ENCODE results near the gene ELAVL1. TPM values are rescaled to one million over a fixed set of nuclear protein-coding genes. Genes with fewer than 3 reads are reported as not detected.
A peak's percentile ranks its signal among the peaks of the same experiment; 100 is the strongest.

Gene ELAVL1
- total RNA-seq, 1 donor from 2014 or later: 50.5 TPM

DNA sequence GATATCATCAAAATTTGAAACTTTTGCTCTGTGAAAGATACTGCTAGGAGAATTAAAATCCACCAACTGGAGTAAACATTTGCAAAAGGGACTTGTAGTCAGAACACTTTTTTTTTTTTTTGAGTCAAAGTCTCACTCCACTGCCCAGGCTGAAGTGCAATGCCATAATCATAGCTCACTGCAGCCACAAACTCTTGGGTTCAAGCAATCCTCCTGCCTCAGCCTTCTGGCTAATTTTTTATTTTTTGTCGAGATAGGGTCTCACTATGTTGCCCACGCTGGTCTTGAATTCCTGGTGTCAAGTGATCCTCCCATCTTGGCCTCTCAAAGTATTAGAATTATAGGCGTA is 9.7 kb downstream of the ELAVL1 start:
- intact Hi-C loops (cut with micrococcal nuclease): no loop called here
- Histone ChIP-seq H3K4me3 (no peak overlapping the region), H3K27ac (replicated peaks) (no peak overlapping the region), H3K36me3 (peaks cover 9% of the 10 kb centered on the region), H3K4me1 (peaks cover 70% of the 10 kb centered on the region), H3K9me3 (replicated peaks) (no peaks in the 10 kb centered on the region), H3K27me3 (ENCODE audit: low read depth) (no peaks in the 10 kb centered on the region)
- TF ChIP-seq, protein P1, sequence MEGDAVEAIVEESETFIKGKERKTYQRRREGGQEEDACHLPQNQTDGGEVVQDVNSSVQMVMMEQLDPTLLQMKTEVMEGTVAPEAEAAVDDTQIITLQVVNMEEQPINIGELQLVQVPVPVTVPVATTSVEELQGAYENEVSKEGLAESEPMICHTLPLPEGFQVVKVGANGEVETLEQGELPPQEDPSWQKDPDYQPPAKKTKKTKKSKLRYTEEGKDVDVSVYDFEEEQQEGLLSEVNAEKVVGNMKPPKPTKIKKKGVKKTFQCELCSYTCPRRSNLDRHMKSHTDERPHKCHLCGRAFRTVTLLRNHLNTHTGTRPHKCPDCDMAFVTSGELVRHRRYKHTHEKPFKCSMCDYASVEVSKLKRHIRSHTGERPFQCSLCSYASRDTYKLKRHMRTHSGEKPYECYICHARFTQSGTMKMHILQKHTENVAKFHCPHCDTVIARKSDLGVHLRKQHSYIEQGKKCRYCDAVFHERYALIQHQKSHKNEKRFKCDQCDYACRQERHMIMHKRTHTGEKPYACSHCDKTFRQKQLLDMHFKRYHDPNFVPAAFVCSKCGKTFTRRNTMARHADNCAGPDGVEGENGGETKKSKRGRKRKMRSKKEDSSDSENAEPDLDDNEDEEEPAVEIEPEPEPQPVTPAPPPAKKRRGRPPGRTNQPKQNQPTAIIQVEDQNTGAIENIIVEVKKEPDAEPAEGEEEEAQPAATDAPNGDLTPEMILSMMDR (IDR thresholded peaks at IDR 0.05; ENCODE audit: borderline replicate concordance): no peak
- no peak for DNase-seq

DNA sequence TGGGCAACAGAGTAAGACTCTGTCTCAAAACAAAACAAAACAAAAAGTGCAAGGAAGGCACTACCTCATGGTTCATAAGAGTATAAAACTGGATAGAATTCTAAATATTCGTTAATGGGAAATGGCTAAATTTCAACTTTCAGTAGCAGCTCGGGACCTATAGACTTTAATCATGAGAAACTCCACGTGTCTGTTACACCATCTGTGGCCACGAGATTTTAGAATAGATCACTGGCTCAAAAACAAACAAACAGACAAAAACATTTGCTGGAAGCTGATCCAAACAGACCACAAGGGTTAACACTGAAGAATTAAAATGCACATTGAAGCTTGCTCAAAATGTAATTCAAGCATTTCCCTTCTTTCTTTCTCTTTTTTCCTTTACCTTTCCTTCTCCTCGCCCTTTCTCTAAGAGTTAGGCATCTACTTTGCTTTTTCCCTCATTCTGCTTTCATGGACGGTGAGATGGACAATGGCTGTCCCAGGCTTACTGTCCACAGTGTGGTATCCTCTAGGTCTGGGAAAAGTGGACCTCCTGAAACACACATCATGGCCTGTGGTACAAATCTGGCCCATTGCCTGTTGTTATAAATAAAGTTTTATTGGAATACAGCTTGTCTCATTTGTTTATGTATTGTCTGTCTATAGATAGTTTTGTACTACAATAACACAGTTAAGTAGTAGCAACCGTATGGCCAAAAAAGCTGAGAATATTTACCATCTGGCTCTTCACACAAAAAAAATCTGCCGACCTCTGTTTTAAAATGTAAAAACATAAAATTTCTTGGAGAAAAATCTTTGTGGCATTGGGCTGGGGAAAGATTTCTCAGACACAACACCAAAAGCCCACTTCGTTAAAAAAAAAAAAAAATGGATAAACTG is 10.3 kb downstream of the ELAVL1 start:
- peaks cover 15% of the 10 kb centered on the region for H3K36me3 ChIP-seq
- no peak overlapping the region for H3K4me3 ChIP-seq
- peaks cover 64% of the 10 kb centered on the region for H3K4me1 ChIP-seq
- no peaks in the 10 kb centered on the region for H3K9me3 ChIP-seq (replicated peaks)
- TF ChIP-seq, protein P1 (IDR thresholded peaks at IDR 0.05; ENCODE audit: borderline replicate concordance): no peak
- no peak overlapping the region for H3K27ac ChIP-seq (replicated peaks)
- intact Hi-C loops (cut with micrococcal nuclease): no loop called here
- DNase-seq: no peak
- H3K27me3 ChIP-seq (ENCODE audit: low read depth): no peaks in the 10 kb centered on the region

DNA sequence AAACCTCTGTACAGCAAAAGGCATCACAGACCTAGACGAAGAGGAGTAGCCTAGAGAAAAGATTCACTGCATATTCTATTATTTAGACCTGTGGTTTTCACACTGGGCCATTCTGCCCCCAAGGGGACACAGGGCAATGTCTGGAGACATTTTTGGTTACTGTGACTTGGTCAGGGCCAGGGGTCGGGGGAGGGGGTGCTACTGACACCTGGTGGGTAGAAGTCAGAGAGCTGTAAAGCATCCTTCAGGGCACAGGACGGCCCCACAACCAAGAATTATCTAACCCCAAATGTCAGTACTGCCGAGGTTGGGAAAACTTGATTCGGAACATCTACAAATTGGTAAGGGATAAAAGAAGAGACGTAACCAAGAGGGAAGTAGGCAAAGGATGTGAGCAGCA is 11.3 kb downstream of the ELAVL1 start:
- H3K36me3 ChIP-seq: peaks cover 26% of the 10 kb centered on the region
- peak overlapping the region; percentile 79 for H3K27ac ChIP-seq (replicated peaks)
- no peak for DNase-seq
- no peaks in the 10 kb centered on the region for H3K9me3 ChIP-seq (replicated peaks)
- H3K4me1 ChIP-seq: peaks cover 61% of the 10 kb centered on the region
- H3K4me3 ChIP-seq: no peak overlapping the region
- H3K27me3 ChIP-seq (ENCODE audit: low read depth): no peaks in the 10 kb centered on the region
- TF ChIP-seq, protein P1 (IDR thresholded peaks at IDR 0.05; ENCODE audit: borderline replicate concordance): no peak
- intact Hi-C loops (cut with micrococcal nuclease): no loop called here

DNA sequence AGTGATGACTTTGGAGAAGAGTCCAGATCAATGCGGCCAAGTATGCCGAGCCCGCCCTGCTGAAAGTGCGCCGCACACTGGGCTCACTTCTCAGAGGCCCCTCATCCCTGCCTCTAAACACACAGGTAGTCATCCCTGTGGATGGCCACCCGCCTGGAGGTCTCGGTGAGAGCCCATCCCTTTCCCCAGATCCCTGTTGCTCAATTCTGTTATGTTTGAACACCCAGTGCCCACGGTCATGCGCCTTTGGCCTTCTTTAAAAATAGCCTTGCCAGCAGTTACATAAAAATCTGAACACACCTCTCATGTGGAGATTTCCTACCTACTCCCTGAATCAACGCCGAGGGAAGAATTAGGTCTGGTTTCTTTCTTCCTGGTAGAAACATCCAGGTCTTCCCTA is 11.9 kb downstream of the ELAVL1 start:
- Histone ChIP-seq H3K36me3 (peaks cover 31% of the 10 kb centered on the region), H3K27me3 (ENCODE audit: low read depth) (no peaks in the 10 kb centered on the region), H3K4me1 (peaks cover 61% of the 10 kb centered on the region), H3K9me3 (replicated peaks) (no peaks in the 10 kb centered on the region), H3K4me3 (no peak overlapping the region), H3K27ac (replicated peaks) (peak overlapping the region; percentile 79)
- no peak for DNase-seq
- TF ChIP-seq, protein P1 (IDR thresholded peaks at IDR 0.05; ENCODE audit: borderline replicate concordance): no peak
- intact Hi-C loops (cut with micrococcal nuclease): no loop called here

DNA sequence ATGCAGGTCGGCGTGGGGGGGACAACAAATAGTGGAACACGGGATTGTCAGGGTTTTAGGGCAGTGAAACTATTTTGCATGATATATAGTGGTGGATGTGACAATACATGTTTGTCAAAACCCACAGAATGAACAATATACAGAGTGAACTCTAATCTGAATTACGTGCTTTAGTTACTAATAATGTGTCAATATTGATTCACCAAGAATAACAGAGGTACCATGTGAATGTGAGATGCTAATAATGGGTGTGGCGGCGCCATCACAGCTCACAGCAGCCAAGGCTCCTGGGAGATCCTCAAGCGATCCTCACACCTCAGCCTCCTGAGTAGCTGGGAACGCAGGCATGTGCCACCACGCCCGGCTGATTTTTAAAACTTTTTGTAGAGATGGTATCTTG is 12.9 kb downstream of the ELAVL1 start:
- intact Hi-C loops (cut with micrococcal nuclease): no loop called here
- Histone ChIP-seq H3K36me3 (peaks cover 36% of the 10 kb centered on the region), H3K27me3 (ENCODE audit: low read depth) (no peaks in the 10 kb centered on the region), H3K27ac (replicated peaks) (peak overlapping the region; percentile 79), H3K4me1 (peaks cover 61% of the 10 kb centered on the region), H3K4me3 (no peak overlapping the region), H3K9me3 (replicated peaks) (no peaks in the 10 kb centered on the region)
- TF ChIP-seq, protein P1 (IDR thresholded peaks at IDR 0.05; ENCODE audit: borderline replicate concordance): no peak
- no peak for DNase-seq

Measured in left ventricle myocardium inferior (tissue), 1 donor.